Astrocyte (in vitro differentiated cells and primary cell): ENCODE results near the gene C11orf91.

Experiments
- EZH2 ChIP-seq: IDR thresholded peaks from 2 replicates; pipeline ENCODE4 v1.6.1; 2012; ENCODE audit warnings: mild to moderate bottlenecking, low read length, inconsistent platforms; ENCODE audit not compliant: insufficient read depth
- TF ChIP-seq, protein P1 (sequence below): IDR thresholded peaks from 2 replicates; pipeline ENCODE4 v1.5.1; 2011; ENCODE audit warnings: low read depth, mild to moderate bottlenecking, inconsistent platforms, low read length, moderate library complexity; ENCODE audit not compliant: insufficient read depth

DNA sequence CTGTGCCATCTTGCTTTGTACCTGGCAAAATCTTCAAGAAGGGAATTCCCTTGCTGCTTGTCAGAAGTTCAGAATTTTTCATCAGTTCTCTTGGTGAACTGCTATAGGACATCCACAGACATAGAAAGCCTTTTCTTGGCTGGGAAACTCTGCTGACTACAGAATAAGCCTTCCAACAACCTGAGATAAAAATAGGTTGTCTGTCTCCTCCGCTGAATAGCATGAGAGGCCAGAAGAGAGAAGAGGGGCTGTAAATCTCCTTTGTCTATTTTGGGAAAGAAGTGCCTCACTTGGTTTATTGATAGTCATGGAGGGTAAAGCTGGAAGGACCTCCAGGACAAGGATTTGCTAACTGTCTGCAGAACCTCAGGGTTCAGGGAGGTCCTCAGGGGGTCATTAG is 48.2 kb downstream of the C11orf91 start:
- TF ChIP-seq, protein P1, sequence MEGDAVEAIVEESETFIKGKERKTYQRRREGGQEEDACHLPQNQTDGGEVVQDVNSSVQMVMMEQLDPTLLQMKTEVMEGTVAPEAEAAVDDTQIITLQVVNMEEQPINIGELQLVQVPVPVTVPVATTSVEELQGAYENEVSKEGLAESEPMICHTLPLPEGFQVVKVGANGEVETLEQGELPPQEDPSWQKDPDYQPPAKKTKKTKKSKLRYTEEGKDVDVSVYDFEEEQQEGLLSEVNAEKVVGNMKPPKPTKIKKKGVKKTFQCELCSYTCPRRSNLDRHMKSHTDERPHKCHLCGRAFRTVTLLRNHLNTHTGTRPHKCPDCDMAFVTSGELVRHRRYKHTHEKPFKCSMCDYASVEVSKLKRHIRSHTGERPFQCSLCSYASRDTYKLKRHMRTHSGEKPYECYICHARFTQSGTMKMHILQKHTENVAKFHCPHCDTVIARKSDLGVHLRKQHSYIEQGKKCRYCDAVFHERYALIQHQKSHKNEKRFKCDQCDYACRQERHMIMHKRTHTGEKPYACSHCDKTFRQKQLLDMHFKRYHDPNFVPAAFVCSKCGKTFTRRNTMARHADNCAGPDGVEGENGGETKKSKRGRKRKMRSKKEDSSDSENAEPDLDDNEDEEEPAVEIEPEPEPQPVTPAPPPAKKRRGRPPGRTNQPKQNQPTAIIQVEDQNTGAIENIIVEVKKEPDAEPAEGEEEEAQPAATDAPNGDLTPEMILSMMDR = no peak
- TF ChIP-seq EZH2 = no peak
